ENCODE results near the gene BCKDHA.
"Not testable (repeated sequence)": the region's sequence is repeated elsewhere in the genome, so short reads cannot be mapped to it uniquely, and the experiment has no call there.

Gene BCKDHA

GRCh38 chr19:41373993-41374392 lies 23.6 kb upstream of the BCKDHA start:
- ATAC-seq (ENCODE audit: low read depth) (peak; percentile 62), DNase-seq (ENCODE audit: low spot score) (no peak)
- Histone ChIP-seq H3K27ac (ENCODE audit: poor library complexity, severe bottlenecking) (peak overlapping the region; percentile 29), H3K27me3 (ENCODE audit: insufficient read depth, poor library complexity, severe bottlenecking) (no peaks in the 10 kb centered on the region), H3K9me3 (ENCODE audit: severe bottlenecking) (no peaks in the 10 kb centered on the region), H3K36me3 (ENCODE audit: low read depth) (no peaks in the 10 kb centered on the region), H3K4me3 (ENCODE audit: severe bottlenecking) (no peak overlapping the region), H3K4me1 (ENCODE audit: insufficient read depth, poor library complexity, severe bottlenecking) (peaks cover 8% of the 10 kb centered on the region)
- no peak for TF ChIP-seq CTCF (IDR thresholded peaks at IDR 0.05; ENCODE audit: poor library complexity, severe bottlenecking)

- TF ChIP-seq CTCF (IDR thresholded peaks at IDR 0.05; ENCODE audit: poor library complexity, severe bottlenecking): no peak
- Histone ChIP-seq H3K4me3 (ENCODE audit: severe bottlenecking) (peak within 1 kb of the TSS; percentile 41), H3K36me3 (ENCODE audit: low read depth) (no peaks in the 10 kb centered on the region), H3K27me3 (ENCODE audit: insufficient read depth, poor library complexity, severe bottlenecking) (no peaks in the 10 kb centered on the region), H3K9me3 (ENCODE audit: severe bottlenecking) (no peaks in the 10 kb centered on the region), H3K27ac (ENCODE audit: poor library complexity, severe bottlenecking) (peak within 1 kb of the TSS; percentile 12), H3K4me1 (ENCODE audit: insufficient read depth, poor library complexity, severe bottlenecking) (peaks cover 13% of the 10 kb centered on the region)
- ATAC-seq (ENCODE audit: low read depth) (peak; percentile 26; the same call in 2 of the 3 replicates), DNase-seq (ENCODE audit: low spot score) (no peak)
These were observed 21.2 kb upstream of the BCKDHA start, which contains the start of gene TMEM91 for GRCh38 chr19:41376241-41376997. TMEM91 (plus strand) TSS chr19:41376533; CDS start chr19:41378310, 1,777 bp downstream.

- Histone ChIP-seq H3K27ac (ENCODE audit: poor library complexity, severe bottlenecking) (peak overlapping the region; percentile 12), H3K36me3 (ENCODE audit: low read depth) (no peaks in the 10 kb centered on the region), H3K4me3 (ENCODE audit: severe bottlenecking) (peak overlapping the region; percentile 41), H3K9me3 (ENCODE audit: severe bottlenecking) (no peaks in the 10 kb centered on the region), H3K27me3 (ENCODE audit: insufficient read depth, poor library complexity, severe bottlenecking) (no peaks in the 10 kb centered on the region), H3K4me1 (ENCODE audit: insufficient read depth, poor library complexity, severe bottlenecking) (peaks cover 13% of the 10 kb centered on the region)
- TF ChIP-seq CTCF (IDR thresholded peaks at IDR 0.05; ENCODE audit: poor library complexity, severe bottlenecking): no peak
- ATAC-seq (ENCODE audit: low read depth): no peak
- no peak for DNase-seq (ENCODE audit: low spot score)
These were observed 20.6 kb upstream of the BCKDHA start for GRCh38 chr19:41376998-41377365.

GRCh38 chr19:41377977-41378709 lies 19.5 kb upstream of the BCKDHA start:
- Histone ChIP-seq H3K36me3 (ENCODE audit: low read depth) (no peaks in the 10 kb centered on the region), H3K4me1 (ENCODE audit: insufficient read depth, poor library complexity, severe bottlenecking) (peaks cover 13% of the 10 kb centered on the region), H3K4me3 (ENCODE audit: severe bottlenecking) (no peak overlapping the region), H3K9me3 (ENCODE audit: severe bottlenecking) (no peaks in the 10 kb centered on the region), H3K27ac (ENCODE audit: poor library complexity, severe bottlenecking) (no peak overlapping the region), H3K27me3 (ENCODE audit: insufficient read depth, poor library complexity, severe bottlenecking) (no peaks in the 10 kb centered on the region)
- DNase-seq (ENCODE audit: low spot score) (no peak), ATAC-seq (ENCODE audit: low read depth) (no peak)
- no peak for TF ChIP-seq CTCF (IDR thresholded peaks at IDR 0.05; ENCODE audit: poor library complexity, severe bottlenecking)

- not testable (repeated sequence) for H3K27me3 ChIP-seq (ENCODE audit: insufficient read depth, poor library complexity, severe bottlenecking); DNase-seq (ENCODE audit: low spot score); H3K4me3 ChIP-seq (ENCODE audit: severe bottlenecking); H3K9me3 ChIP-seq (ENCODE audit: severe bottlenecking); ATAC-seq (ENCODE audit: low read depth); H3K27ac ChIP-seq (ENCODE audit: poor library complexity, severe bottlenecking); H3K36me3 ChIP-seq (ENCODE audit: low read depth)
- H3K4me1 ChIP-seq (ENCODE audit: insufficient read depth, poor library complexity, severe bottlenecking): peaks cover 10% of the 10 kb centered on the region
These were observed 16.1 kb upstream of the BCKDHA start for GRCh38 chr19:41381536-41381935.
